ENCODE data around the gene SCNM1. TPM values are rescaled to one million over a fixed set of nuclear protein-coding genes. Genes with fewer than 3 reads are reported as not detected.
A peak's percentile ranks its signal among the peaks of the same experiment; 100 is the strongest.
"Not testable (repeated sequence)": the region's sequence is repeated elsewhere in the genome, so short reads cannot be mapped to it uniquely, and the experiment has no call there.

Gene SCNM1
- total and polyA plus RNA-seq, 12 donors: 12.9 to 57.6 (median 18.8) TPM

DNA sequence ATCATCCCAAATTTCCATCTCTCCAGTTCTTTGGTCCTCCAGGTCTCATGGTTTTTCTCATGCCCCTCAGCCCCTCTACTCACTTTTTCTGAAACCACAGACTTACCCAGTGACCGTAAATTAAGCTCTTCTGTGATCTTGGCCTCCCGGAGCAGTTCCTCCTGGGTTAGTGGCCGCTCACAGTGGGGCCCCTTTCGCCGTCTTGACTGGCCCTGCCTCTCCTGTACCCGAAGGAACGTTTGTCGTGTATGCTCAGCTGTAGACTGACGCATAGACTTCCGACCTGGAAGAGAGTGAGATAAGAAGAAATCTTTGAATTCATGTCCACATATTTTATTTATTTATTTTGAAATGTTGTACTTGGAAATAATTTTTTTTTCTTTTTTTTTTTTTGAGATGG is 18.3 kb downstream of the SCNM1 start:
- DNase-seq: no peak
- no peak for ATAC-seq
- Histone ChIP-seq H3K36me3 (peaks cover 0 to 69% (median 59%) of the 10 kb centered on the region in 9 donors), H3K4me3 (no peak overlapping the region), H3K27ac (no peak overlapping the region), H3K9me3 (no peaks in the 10 kb centered on the region), H3K27me3 (no peaks in the 10 kb centered on the region), H3K4me1 (peaks cover 0 to 23% (median 11%) of the 10 kb centered on the region in 9 donors)
- TF ChIP-seq, protein P1, sequence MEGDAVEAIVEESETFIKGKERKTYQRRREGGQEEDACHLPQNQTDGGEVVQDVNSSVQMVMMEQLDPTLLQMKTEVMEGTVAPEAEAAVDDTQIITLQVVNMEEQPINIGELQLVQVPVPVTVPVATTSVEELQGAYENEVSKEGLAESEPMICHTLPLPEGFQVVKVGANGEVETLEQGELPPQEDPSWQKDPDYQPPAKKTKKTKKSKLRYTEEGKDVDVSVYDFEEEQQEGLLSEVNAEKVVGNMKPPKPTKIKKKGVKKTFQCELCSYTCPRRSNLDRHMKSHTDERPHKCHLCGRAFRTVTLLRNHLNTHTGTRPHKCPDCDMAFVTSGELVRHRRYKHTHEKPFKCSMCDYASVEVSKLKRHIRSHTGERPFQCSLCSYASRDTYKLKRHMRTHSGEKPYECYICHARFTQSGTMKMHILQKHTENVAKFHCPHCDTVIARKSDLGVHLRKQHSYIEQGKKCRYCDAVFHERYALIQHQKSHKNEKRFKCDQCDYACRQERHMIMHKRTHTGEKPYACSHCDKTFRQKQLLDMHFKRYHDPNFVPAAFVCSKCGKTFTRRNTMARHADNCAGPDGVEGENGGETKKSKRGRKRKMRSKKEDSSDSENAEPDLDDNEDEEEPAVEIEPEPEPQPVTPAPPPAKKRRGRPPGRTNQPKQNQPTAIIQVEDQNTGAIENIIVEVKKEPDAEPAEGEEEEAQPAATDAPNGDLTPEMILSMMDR (IDR thresholded peaks at IDR 0.05): no peak
- intact Hi-C loops (cut with DNase I): no loop called here
- WGBS, 2 donors: 94 to 96% methylated on average over 10 of the region's 10 CpGs

DNA sequence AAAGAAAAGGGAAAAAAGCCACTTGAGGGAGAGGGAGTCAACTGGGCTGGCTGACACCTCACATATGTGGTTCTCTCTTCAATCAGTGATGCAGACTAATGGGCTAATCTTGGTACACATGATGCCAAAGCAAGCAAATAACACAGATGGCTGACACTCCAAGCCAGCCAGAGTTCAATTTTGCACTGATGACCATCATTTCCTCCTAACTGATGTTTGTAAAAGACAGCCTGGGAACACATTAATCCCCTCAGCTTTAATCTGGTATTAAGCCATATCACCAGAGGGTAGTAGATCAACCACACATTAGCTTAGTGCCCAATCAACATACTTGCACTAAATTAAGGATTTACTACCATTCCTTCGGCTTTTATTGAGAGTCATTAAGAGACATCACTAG is 21.3 kb downstream of the SCNM1 start:
- Histone ChIP-seq H3K4me3 (no peak overlapping the region), H3K27ac (no peak overlapping the region)
- intact Hi-C loops (cut with DNase I): no loop called here

GRCh38 chr1:151188667-151189066 is 22.7 kb downstream of the SCNM1 start:
- ATAC-seq; DNase-seq; H3K27me3 ChIP-seq; H3K9me3 ChIP-seq; intact Hi-C loops (cut with DNase I): not testable (repeated sequence)
- H3K27ac ChIP-seq: peak overlapping the region in 3 of 10 donors; percentile 17 to 86 (median 84)
- H3K4me3 ChIP-seq: peak overlapping the region in 9 of 10 donors; percentile 65 to 92 (median 71)
- H3K36me3 ChIP-seq: peaks cover 0 to 24% (median 20%) of the 10 kb centered on the region in 9 donors
- WGBS, 2 donors: 76 to 83% methylated on average over 8 of the region's 8 CpGs
- H3K4me1 ChIP-seq: peaks cover 0 to 32% (median 21%) of the 10 kb centered on the region in 9 donors

More for the DNA sequence above, 21.3 kb downstream of the SCNM1 start:
- H3K9me3 ChIP-seq: no peaks in the 10 kb centered on the region
- peaks cover 0 to 39% (median 30%) of the 10 kb centered on the region in 9 donors for H3K36me3 ChIP-seq
- 93 to 95% methylated on average over 1 of the region's 1 CpG for WGBS, 2 donors
- H3K27me3 ChIP-seq: no peaks in the 10 kb centered on the region
- DNase-seq (no peak), ATAC-seq (no peak)
- TF ChIP-seq, protein P1 (IDR thresholded peaks at IDR 0.05): no peak
- H3K4me1 ChIP-seq: peaks cover 0 to 32% (median 21%) of the 10 kb centered on the region in 9 donors

GRCh38 chr1:151189637-151190445 is 23.9 kb downstream of the SCNM1 start, which contains the start of gene VPS72:
VPS72 (minus strand) TSS chr1:151190197; CDS start chr1:151190121, 76 bp downstream.
- Histone ChIP-seq H3K27me3 (no peaks in the 10 kb centered on the region), H3K4me3 (peak within 1 kb of the TSS; percentile 52 to 92 (median 71)), H3K36me3 (peaks cover 0 to 12% (median 8%) of the 10 kb centered on the region in 9 donors), H3K4me1 (peaks cover 0 to 32% (median 22%) of the 10 kb centered on the region in 9 donors), H3K9me3 (no peaks in the 10 kb centered on the region), H3K27ac (peak within 1 kb of the TSS; percentile 38 to 92 (median 80))
- intact Hi-C loops (cut with DNase I): loop anchor here in 5 of 10 donors (10.0 kb wide), 2 partner anchors 155 to 215 kb away; partner anchors contain the start of gene RFX5 (in 5 of the 5)
- ATAC-seq (peak; percentile 93 to 97 (median 97)), DNase-seq (peak; percentile 81 to 88)
- 0 to 1% methylated on average over 42 of the region's 42 CpGs for WGBS, 2 donors
- TF ChIP-seq, protein P1 (IDR thresholded peaks at IDR 0.05): peak in 1 of 9 donors; percentile 27
